NCI-H2107 treated with DMSO at 0.1 percent for 48 hours (cell line): ENCODE measurements around the gene RFC5.

Source experiments
- DNase-seq: peaks from one replicate; lab custom pipeline; 2025; ENCODE audit not compliant: unreplicated experiment; lab: John Stamatoyannopoulos, UW

The RFC5 gene

DNA sequence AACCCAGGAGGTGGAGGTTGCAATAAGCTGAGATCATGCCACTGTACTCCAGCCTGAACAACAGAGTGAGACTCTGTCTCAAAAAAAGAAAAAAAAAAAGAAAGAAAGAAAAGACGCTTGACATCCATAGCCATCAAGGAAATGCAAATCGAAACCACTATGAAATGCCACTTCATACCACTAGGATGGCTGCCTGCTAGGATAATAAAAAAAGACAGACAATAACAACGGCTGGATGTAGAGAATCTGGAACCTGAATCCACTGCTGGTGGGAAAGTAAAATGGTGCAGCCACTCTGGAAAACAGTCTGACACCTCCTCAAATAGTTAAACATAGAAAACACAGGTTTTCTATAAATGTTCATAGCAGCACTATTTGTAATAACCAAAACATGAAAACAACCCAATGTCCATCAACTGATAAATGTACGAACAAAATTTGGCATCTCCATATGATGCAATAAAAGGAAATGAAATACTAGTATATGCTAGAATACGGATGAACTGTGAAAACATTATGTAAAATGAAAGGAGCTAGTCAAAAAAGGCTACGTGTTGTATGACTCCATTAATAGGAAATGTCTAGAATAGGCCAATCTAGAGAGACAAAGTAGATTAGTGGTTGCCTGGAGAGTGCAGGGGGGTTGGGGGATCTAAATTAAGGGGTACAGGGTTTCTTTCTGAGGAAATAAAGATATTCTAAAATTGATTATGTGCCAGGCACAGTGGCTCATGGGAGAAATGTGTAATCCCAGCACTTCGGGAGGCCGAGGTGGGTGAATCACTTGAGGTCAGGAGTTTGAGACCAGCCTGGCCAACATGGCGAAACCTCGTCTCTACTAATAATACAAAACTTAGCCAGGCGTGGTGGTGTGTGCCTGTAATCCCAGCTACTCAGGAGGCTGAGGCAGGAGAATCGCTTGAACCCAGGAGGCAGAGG lies 34.7 kb downstream of the RFC5 start:
- peak; percentile 17 for DNase-seq

- no peak for DNase-seq
Observed at GRCh38 chr12:118052324-118053070, 36.0 kb downstream of the RFC5 start.

GRCh38 chr12:118053071-118053985 lies 36.8 kb downstream of the RFC5 start:
- no peak for DNase-seq

- DNase-seq: peak; percentile 28
Observed at GRCh38 chr12:118055144-118055557, 38.6 kb downstream of the RFC5 start.

GRCh38 chr12:118055865-118056773 lies 39.6 kb downstream of the RFC5 start:
- no peak for DNase-seq

DNA sequence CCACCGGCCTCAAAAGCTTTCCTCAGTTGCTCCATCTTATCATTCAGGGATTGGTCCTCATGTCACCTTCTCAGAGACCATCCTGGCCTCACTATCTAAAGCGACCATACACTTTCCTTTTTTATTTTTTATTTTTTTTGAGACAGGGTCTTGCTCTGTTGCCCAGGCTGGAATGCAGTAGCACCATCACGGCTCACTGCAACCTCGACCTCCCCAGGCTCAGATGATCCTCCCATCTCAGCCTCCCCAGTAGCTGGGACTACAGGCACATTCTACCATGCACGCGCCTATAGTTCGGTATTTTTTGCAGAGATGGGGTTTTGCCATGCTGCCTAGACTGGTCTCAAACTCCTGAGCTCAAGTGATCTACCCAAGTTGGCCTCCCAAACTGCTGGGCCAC lies 41.7 kb downstream of the RFC5 start:
- no peak for DNase-seq

DNA sequence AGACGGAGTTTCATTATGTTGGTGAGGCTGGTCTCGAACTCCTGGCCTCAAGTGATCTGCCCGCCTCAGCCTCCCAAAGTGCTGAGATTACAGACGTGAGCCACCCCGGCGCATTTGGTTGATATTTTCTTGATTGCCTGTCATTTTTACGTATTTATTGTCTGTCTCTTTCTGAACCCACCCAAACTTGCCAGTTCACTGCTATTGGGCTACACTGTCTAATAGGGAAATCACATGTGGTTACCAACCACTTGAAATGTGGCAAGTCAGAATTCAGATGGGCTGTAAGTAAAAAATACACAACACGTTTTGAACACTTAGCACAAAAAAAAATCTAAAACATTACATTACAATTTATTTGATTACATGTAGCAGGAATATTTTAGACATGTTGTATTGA lies 42.4 kb downstream of the RFC5 start:
- no peak for DNase-seq

GRCh38 chr12:118059341-118060191 lies 43.1 kb downstream of the RFC5 start:
- DNase-seq: peak; percentile 15

- peak; percentile 37 for DNase-seq
Observed at GRCh38 chr12:118060301-118061010, 44.0 kb downstream of the RFC5 start.

DNA sequence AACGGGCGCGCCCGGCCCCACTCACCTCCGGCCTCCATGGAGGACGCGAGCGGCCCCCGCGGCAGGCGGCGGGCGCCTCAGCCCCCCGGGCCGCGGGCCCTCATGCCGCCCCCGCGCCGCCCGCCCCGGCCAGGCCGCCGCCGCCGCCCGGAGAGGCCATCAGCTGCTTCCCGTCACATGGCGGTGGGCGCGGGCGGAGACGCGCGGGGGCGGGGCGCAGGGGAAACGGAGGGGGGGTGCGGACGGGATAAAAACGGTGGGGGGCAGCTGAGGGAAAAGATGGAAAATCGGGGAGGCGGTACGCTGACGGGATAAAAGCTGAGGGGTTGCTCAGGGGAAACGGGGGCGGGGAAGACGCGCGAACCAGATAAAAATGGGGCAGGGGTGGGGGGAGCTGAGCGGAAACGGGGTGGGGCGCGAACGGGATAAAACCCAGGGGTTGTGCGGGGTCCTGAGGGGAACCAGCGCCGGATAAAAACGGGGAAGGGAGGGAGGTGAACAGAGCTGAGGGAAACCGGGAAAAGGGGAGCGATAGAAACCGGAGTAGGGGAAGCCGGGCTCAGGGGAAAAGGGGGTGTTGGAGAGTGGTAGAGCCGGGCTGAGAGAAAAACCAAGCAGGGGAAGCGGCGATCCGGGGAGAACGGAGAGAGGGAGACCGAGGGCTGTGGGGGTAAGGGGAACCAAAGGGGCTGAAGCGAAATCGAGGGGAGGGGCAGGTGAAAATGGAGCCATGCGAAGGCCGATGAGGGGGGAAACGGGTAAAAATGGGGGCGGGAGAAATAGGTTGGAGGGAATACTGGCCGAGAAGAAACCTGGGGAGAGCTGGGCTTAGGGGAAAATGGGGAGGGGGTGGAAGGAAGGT lies 44.7 kb downstream of the RFC5 start, which contains the start of gene WSB2:
TSS of gene WSB2 (minus strand) at position 169 of the 862 bp plus-strand sequence. CDS start at position 38, 131 bp downstream.
- peak; percentile 64 for DNase-seq

DNA sequence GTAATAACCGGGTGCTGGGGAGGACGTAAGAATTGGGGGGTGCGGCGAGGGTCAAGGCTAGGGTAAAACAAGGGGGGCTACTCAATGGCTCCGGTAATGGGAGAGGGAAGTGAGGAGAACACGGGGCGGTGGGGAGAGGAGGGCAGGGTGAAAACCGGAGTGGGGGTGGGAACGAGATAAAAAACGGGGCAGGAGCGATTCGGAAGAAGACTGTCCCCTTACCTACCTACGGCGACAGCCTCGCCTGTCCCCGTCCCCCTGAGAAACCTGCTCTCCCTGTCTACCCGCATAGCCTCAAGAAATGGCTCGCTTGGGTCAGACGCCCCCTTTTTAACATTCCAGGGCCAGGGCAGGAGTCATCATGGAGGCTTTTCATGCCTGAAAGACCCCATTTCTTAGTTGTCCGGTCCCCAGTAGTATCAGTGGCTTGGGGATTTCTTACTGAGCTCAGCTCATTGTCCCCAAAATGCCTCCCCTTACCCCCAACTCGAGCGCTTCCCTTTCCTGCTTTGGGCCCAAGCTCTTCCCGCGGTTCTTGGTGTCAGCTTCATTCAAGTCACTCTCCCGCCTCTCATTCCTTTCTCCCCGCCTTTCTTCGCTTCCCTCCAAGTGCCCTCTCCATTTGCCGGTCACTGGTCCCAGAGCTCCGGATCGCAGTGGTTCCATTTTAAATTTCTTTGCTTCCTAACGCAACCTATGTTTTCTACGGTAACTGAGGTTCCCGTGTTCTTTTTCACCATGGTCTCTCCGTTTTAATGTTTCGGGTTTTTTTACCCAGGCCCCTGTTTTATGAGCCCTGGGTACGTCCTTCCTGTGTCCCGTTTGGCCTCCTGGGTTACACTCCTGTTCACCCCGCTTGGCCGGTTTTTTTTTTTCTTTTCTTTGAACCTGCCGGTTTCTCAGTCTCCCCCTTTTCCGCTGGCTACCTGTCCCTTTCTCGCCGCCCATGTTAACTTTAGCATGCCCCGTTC lies 45.7 kb downstream of the RFC5 start:
- DNase-seq: peak; percentile 67

GRCh38 chr12:118063576-118064391 lies 47.3 kb downstream of the RFC5 start:
- DNase-seq: no peak

DNA sequence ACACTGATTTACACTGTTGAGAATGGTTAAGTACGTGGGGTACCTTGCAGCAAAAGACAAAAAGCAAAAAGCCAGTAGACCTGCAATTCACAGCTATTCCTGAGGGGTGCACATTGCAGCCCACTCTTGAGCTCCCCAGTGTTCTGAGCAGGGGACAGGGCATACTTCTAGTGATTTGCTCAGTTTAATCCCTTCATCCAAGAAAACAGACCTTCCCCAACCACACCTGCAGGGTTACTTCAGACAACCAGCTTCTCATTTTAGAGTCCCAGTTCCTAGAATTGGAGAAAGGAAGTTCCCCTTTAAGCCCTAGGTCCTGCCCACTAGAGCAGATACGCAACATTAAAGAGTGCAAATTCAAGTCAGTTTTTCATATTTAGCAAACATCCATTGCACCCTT lies 48.1 kb downstream of the RFC5 start:
- DNase-seq: no peak

- no peak for DNase-seq
Observed at GRCh38 chr12:118065380-118065779, 48.9 kb downstream of the RFC5 start.

GRCh38 chr12:118068445-118068844 lies 51.9 kb downstream of the RFC5 start:
- no peak for DNase-seq
